Measurements from ENCODE around the gene NCR2. TPM values are rescaled to one million over a fixed set of nuclear protein-coding genes. Genes with fewer than 3 reads are reported as not detected.

Gene NCR2
- total RNA-seq, 1 experiment from 2014 or later = not detected

DNA sequence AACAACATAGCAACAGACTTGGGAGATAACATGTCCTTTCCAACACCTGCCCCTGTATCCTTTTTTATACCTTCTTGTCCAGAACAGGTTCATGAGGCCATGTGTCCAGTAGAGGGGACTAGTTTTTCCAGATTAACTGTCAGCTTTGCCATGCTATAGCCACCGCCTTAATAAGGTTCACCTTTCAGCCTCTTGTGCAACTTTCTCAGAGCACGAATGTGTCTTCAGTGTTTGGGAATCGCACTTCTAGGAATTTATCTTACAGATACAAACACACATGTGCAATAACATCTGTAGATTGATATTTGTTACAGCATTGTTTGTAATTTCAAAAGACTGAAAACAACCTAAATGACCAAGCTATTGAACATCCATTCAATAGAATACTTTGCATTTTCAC lies 21.4 kb downstream of the NCR2 start:
- no peak overlapping the region for H2BK15ac ChIP-seq (ENCODE audit: low read depth, low read length)
- H3K27ac ChIP-seq (ENCODE audit: insufficient read length, low read depth, low read length) = no peak overlapping the region
- no CpG with 5 or more reads among the region's 3 CpGs for WGBS (ENCODE audit: extremely low coverage, insufficient read length, low lambda C conversion rate)
- no peak overlapping the region for H2AK5ac ChIP-seq (ENCODE audit: insufficient read length, low read length)
- no peaks in the 10 kb centered on the region for H3K23me2 ChIP-seq (ENCODE audit: insufficient read length, low read depth, low read length, poor library complexity, severe bottlenecking)
- Mint-ChIP-seq H3K9me3 (peaks cover 23 to 36% of the 10 kb centered on the region in 2 experiments), H3K27ac (no peak overlapping the region), H3K36me3 (ENCODE audit: insufficient read depth in 1 of 3, low read depth in 3 of 3) (peaks cover 4 to 13% (median 4%) of the 10 kb centered on the region in 3 experiments; a peak in 6 of 7 replicates), H3K4me1 (no peaks in the 10 kb centered on the region), H3K4me3 (no peak overlapping the region), H3K27me3 (ENCODE audit: low read depth) (peaks cover 57% of the 10 kb centered on the region)
- no peak overlapping the region for H2AFZ ChIP-seq (ENCODE audit: low read length)
- H3K4me1 ChIP-seq (ENCODE audit: insufficient read depth, low read length) = no peaks in the 10 kb centered on the region; the same call in 1 of the 2 replicates
- TF ChIP-seq, protein P1, sequence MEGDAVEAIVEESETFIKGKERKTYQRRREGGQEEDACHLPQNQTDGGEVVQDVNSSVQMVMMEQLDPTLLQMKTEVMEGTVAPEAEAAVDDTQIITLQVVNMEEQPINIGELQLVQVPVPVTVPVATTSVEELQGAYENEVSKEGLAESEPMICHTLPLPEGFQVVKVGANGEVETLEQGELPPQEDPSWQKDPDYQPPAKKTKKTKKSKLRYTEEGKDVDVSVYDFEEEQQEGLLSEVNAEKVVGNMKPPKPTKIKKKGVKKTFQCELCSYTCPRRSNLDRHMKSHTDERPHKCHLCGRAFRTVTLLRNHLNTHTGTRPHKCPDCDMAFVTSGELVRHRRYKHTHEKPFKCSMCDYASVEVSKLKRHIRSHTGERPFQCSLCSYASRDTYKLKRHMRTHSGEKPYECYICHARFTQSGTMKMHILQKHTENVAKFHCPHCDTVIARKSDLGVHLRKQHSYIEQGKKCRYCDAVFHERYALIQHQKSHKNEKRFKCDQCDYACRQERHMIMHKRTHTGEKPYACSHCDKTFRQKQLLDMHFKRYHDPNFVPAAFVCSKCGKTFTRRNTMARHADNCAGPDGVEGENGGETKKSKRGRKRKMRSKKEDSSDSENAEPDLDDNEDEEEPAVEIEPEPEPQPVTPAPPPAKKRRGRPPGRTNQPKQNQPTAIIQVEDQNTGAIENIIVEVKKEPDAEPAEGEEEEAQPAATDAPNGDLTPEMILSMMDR (conservative IDR thresholded peaks at IDR 0.05) = no peak
- no peak overlapping the region for H3K4ac ChIP-seq (ENCODE audit: low read depth, low read length)
- H3K79me1 ChIP-seq (ENCODE audit: insufficient read depth, low read depth, low read length, poor library complexity, severe bottlenecking) = no peaks in the 10 kb centered on the region
- H2BK12ac ChIP-seq (ENCODE audit: insufficient read length, low read depth, low read length) = no peak overlapping the region
- no peak overlapping the region for H3K4me2 ChIP-seq (ENCODE audit: insufficient read depth, insufficient read length, low read length)
- H3K56ac ChIP-seq (ENCODE audit: insufficient read length, low read depth, low read length) = no peak overlapping the region
- H3K79me2 ChIP-seq (ENCODE audit: insufficient read depth, low read length) = no peaks in the 10 kb centered on the region
- H3K9ac ChIP-seq (ENCODE audit: extremely low read depth, insufficient read length, low read length) = no peak overlapping the region
- no peaks in the 10 kb centered on the region for H4K20me1 ChIP-seq (ENCODE audit: control insufficient read depth, insufficient read depth, insufficient read length)
- H3T11ph ChIP-seq (ENCODE audit: low read length) = no peak overlapping the region
- H3K9me3 ChIP-seq (ENCODE audit: control insufficient read depth, low read depth, low read length) = peaks cover 15% of the 10 kb centered on the region
- no peak overlapping the region for H2BK20ac ChIP-seq (ENCODE audit: low read depth, low read length, poor library complexity, severe bottlenecking)
- H2BK5ac ChIP-seq (ENCODE audit: insufficient read length, low read length) = no peak overlapping the region
- no peak overlapping the region for H4K8ac ChIP-seq (replicated peaks; ENCODE audit: insufficient read length, low read depth, low read length)
- H3K18ac ChIP-seq (ENCODE audit: insufficient read length, low read depth, low read length) = no peak overlapping the region
- no peak overlapping the region for H4K5ac ChIP-seq (ENCODE audit: insufficient read length, low read depth, low read length)
- no peak overlapping the region for H3K23ac ChIP-seq (ENCODE audit: insufficient read length, low read depth, low read length)
- H4K91ac ChIP-seq (ENCODE audit: insufficient read length, low read depth, low read length) = no peak overlapping the region
- H2BK120ac ChIP-seq (ENCODE audit: low read depth, low read length, poor library complexity, severe bottlenecking) = no peak overlapping the region
- no peak overlapping the region for H3K14ac ChIP-seq (ENCODE audit: insufficient read depth, low read length)
- H3K27me3 ChIP-seq (ENCODE audit: insufficient read depth, low read length) = no peaks in the 10 kb centered on the region
- DNase-seq = no peak

Data from H9 (cell line).